ENCODE data around the gene ADGRF5.

Gene ADGRF5

GRCh38 chr6:46940433-46941226, 18.9 kb upstream of the ADGRF5 start:
- Mint-ChIP-seq H3K36me3 (no peaks in the 10 kb centered on the region), H3K4me3 (no peak overlapping the region), H3K4me1 (no peaks in the 10 kb centered on the region), H3K27me3 (peaks cover 2% of the 10 kb centered on the region), H3K27ac (no peak overlapping the region), H3K9me3 (no peaks in the 10 kb centered on the region)
- ATAC-seq: no peak

GRCh38 chr6:46937642-46938041, 15.9 kb upstream of the ADGRF5 start:
- Mint-ChIP-seq H3K27ac (no peak overlapping the region), H3K36me3 (no peaks in the 10 kb centered on the region), H3K4me1 (no peaks in the 10 kb centered on the region), H3K27me3 (no peaks in the 10 kb centered on the region), H3K9me3 (no peaks in the 10 kb centered on the region), H3K4me3 (no peak overlapping the region)
- ATAC-seq: no peak

GRCh38 chr6:46935687-46936086, 13.9 kb upstream of the ADGRF5 start:
- no peaks in the 10 kb centered on the region for H3K9me3 Mint-ChIP-seq
- H3K27ac Mint-ChIP-seq: no peak overlapping the region
- H3K4me3 Mint-ChIP-seq: no peak overlapping the region
- H3K27me3 Mint-ChIP-seq: no peaks in the 10 kb centered on the region
- H3K36me3 Mint-ChIP-seq: no peaks in the 10 kb centered on the region
- no peak for ATAC-seq
- H3K4me1 Mint-ChIP-seq: no peaks in the 10 kb centered on the region

DNA sequence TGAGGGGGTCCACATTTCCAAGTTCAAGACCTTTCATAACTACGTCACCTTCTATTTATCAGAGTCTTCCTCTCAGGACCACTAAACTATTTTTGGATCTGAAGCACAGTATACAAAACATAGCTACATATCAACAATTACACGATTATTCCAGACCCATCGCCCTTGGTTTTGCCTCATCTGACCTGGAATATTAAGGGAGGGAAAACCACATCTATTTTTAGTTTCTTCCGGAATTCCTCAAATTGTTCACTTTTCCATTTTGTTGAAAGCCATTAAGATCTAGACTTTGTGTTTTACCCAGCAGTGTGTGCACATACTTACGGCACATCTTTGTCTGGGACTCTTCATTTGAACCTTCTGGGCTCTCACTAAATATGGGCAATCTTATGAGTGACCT, 12.0 kb upstream of the ADGRF5 start:
- no peak for ATAC-seq
- Mint-ChIP-seq H3K4me1 (no peaks in the 10 kb centered on the region), H3K4me3 (no peak overlapping the region), H3K9me3 (no peaks in the 10 kb centered on the region), H3K27ac (no peak overlapping the region), H3K36me3 (no peaks in the 10 kb centered on the region), H3K27me3 (no peaks in the 10 kb centered on the region)

GRCh38 chr6:46932526-46933319, 11.0 kb upstream of the ADGRF5 start:
- no peaks in the 10 kb centered on the region for H3K36me3 Mint-ChIP-seq
- H3K9me3 Mint-ChIP-seq: peaks cover 3% of the 10 kb centered on the region
- no peaks in the 10 kb centered on the region for H3K27me3 Mint-ChIP-seq
- no peak for ATAC-seq
- H3K4me3 Mint-ChIP-seq: no peak overlapping the region
- H3K4me1 Mint-ChIP-seq: no peaks in the 10 kb centered on the region
- H3K27ac Mint-ChIP-seq: no peak overlapping the region

DNA sequence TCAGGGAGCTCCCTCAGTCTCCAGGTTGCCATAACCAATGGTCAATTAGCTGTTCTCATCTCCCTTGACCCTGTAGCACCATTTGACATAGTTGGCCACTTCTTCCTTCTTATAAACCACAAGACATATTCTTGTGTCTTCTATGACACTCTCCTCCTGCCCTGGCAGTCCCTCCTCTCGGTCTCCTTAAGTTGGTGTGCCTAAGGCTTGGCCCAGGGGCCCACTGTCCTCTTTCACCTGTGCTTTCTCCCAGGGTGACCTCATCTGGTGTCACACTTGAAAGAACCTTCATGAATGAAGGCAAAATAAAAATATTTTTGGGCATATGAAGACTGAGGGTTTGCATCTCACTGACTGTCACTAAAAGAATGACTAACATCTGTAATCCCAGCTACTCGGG, 9.7 kb upstream of the ADGRF5 start:
- Mint-ChIP-seq H3K27ac (no peak overlapping the region), H3K36me3 (no peaks in the 10 kb centered on the region), H3K27me3 (no peaks in the 10 kb centered on the region), H3K4me3 (no peak overlapping the region), H3K4me1 (no peaks in the 10 kb centered on the region), H3K9me3 (peaks cover 3% of the 10 kb centered on the region)
- ATAC-seq: peak; percentile 27

DNA sequence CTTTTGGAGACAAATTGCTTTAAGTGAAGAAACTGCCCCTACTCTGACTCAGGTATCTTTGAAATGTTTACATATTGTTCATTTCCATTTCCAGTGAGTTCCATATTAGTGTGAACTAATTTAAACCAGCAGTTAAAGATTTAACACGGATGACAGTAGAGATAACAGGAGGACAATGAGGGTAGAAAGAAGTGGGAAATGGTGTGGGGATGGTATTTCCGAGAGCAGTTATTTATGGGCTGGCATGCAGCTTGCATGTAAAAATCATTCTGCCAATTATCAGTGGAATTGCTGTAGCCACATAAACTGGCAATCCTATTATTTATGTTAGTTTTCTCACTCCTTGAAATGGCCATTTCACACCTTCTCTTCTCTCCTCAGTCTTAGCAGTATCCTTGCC, 8.6 kb upstream of the ADGRF5 start:
- no peak overlapping the region for H3K4me3 Mint-ChIP-seq
- ATAC-seq: no peak
- no peak overlapping the region for H3K27ac Mint-ChIP-seq
- peaks cover 3% of the 10 kb centered on the region for H3K9me3 Mint-ChIP-seq
- no peaks in the 10 kb centered on the region for H3K36me3 Mint-ChIP-seq
- no peaks in the 10 kb centered on the region for H3K27me3 Mint-ChIP-seq
- H3K4me1 Mint-ChIP-seq: no peaks in the 10 kb centered on the region

DNA sequence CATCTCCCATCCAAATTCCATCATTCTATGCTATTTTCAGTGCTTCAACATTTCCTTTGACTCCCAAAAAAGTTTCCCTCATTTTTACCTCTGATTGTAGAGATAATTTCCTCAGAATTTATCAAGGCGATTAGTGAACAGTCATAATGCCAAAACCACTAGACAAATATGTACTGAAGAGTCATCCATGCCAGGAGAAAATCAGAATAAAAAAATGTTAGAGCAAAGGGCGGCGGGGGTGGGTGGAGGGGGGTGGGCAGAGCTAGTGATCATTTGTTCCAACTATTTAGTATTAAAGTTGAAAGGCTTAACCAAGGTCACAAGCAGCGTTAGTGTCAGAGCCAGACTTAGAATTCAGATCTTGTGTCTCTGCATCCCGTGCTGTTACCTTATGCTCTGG, 5.3 kb upstream of the ADGRF5 start:
- H3K27me3 Mint-ChIP-seq: no peaks in the 10 kb centered on the region
- peaks cover 3% of the 10 kb centered on the region for H3K9me3 Mint-ChIP-seq
- H3K4me1 Mint-ChIP-seq: no peaks in the 10 kb centered on the region
- no peak for ATAC-seq
- no peak overlapping the region for H3K27ac Mint-ChIP-seq
- H3K4me3 Mint-ChIP-seq: no peak overlapping the region
- H3K36me3 Mint-ChIP-seq: no peaks in the 10 kb centered on the region

- Mint-ChIP-seq H3K36me3 (no peaks in the 10 kb centered on the region), H3K4me3 (no peak overlapping the region), H3K9me3 (peaks cover 3% of the 10 kb centered on the region), H3K27ac (no peak overlapping the region), H3K4me1 (no peaks in the 10 kb centered on the region), H3K27me3 (no peaks in the 10 kb centered on the region)
- ATAC-seq: no peak
These were observed 4.7 kb upstream of the ADGRF5 start for GRCh38 chr6:46926481-46926880.

DNA sequence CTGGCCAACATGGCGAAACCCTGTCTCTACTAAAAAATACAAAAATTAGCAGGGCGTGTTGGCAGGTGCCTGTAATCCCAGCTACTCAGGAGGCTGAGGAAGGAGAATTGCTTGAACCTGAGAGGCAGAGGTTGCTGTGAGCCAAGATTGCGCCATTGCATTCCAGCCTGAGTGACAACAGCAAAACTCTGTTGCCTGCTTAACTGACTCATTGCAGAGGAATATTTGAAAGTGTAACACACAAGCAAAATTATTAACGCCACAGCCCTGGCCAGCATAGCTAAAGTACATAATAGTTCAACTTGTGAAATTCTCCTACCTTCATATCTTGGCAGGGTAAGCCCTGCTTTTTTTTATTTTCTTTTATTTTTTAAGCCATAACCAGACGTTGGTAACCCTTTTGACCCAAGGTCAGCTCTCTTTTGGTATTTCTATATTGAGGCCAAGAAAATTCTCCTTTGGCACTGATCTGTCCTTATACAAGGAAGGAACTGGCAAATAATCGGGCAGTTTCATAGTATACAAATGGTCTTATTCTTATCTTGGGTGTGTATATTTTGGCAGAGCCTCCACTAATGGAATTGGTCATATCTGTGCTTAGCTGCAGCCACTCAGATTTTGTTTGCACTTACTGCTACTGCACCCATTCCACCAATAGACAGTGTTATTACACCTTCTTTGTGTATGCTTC, 4.0 kb upstream of the ADGRF5 start:
- H3K4me1 Mint-ChIP-seq: no peaks in the 10 kb centered on the region

GRCh38 chr6:46923476-46923875, 1.7 kb upstream of the ADGRF5 start:
- no peaks in the 10 kb centered on the region for H3K4me1 Mint-ChIP-seq
- H3K27ac Mint-ChIP-seq: no peak overlapping the region
- no peak overlapping the region for H3K4me3 Mint-ChIP-seq
- no peaks in the 10 kb centered on the region for H3K27me3 Mint-ChIP-seq
- H3K9me3 Mint-ChIP-seq: peaks cover 2% of the 10 kb centered on the region
- ATAC-seq: no peak
- H3K36me3 Mint-ChIP-seq: no peaks in the 10 kb centered on the region

More for the DNA sequence above, 4.0 kb upstream of the ADGRF5 start:
- H3K27ac Mint-ChIP-seq: no peak overlapping the region
- no peaks in the 10 kb centered on the region for H3K27me3 Mint-ChIP-seq
- H3K4me3 Mint-ChIP-seq: no peak overlapping the region
- ATAC-seq: no peak
- peaks cover 3% of the 10 kb centered on the region for H3K9me3 Mint-ChIP-seq
- H3K36me3 Mint-ChIP-seq: no peaks in the 10 kb centered on the region

GRCh38 chr6:46921059-46921458, 679 bp downstream of the ADGRF5 start:
- no peak for ATAC-seq
- no peaks in the 10 kb centered on the region for H3K9me3 Mint-ChIP-seq
- H3K36me3 Mint-ChIP-seq: no peaks in the 10 kb centered on the region
- H3K4me3 Mint-ChIP-seq: no peak overlapping the region
- no peaks in the 10 kb centered on the region for H3K27me3 Mint-ChIP-seq
- no peak overlapping the region for H3K27ac Mint-ChIP-seq
- H3K4me1 Mint-ChIP-seq: no peaks in the 10 kb centered on the region

- Mint-ChIP-seq H3K36me3 (no peaks in the 10 kb centered on the region), H3K4me3 (no peak overlapping the region), H3K27ac (no peak overlapping the region), H3K9me3 (no peaks in the 10 kb centered on the region), H3K27me3 (no peaks in the 10 kb centered on the region), H3K4me1 (no peaks in the 10 kb centered on the region)
- no peak for ATAC-seq
These were observed 2.9 kb downstream of the ADGRF5 start for GRCh38 chr6:46918806-46919205.

DNA sequence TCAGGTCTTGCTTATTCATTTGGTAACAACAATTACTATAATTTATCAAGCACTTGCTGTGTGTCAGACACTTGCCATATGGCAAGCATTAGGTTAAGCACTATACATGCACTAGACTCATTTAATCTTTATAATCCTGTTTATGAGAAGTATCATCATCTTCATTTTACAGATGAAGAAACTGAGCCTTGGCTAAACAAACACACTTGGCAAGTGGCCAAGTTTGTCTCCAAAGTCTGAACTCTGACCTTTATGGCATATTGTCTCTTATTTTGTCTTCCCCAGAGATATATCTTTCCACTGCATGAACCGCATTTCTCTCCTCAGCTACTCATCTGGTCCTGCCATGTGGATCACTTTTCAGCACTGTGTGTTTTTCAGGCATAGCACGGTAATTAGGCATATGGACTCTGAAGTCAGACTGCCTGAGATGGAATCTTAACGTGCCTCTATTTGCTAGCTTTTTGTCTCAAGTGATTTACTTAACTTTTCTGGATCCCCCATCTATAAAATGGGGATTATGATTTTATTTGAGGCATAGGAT, 4.7 kb downstream of the ADGRF5 start:
- H3K4me1 Mint-ChIP-seq: no peaks in the 10 kb centered on the region
- H3K36me3 Mint-ChIP-seq: no peaks in the 10 kb centered on the region
- H3K27me3 Mint-ChIP-seq: no peaks in the 10 kb centered on the region
- ATAC-seq: no peak
- H3K4me3 Mint-ChIP-seq: no peak overlapping the region
- no peak overlapping the region for H3K27ac Mint-ChIP-seq
- H3K9me3 Mint-ChIP-seq: no peaks in the 10 kb centered on the region

DNA sequence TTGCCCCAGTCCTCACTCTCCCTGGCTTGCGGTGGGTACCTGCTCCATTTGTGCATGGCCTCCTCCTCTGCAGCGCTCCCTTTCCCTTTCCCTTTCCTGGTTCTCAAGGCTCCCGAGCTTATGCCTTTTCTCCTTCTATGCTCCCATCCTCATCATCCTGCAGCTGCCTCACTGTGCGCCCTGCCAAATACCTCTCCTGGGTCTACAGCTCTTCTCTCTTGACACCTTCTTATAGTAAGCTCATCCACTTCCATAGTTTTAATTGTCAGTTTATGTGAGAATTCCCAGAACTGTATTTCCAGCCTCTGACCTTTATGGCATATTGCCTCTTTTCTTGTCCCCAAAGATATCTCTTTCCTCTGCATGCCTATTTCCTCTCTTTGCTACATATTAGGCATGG, 5.9 kb downstream of the ADGRF5 start:
- no peak for ATAC-seq
- H3K9me3 Mint-ChIP-seq: no peaks in the 10 kb centered on the region
- no peaks in the 10 kb centered on the region for H3K36me3 Mint-ChIP-seq
- no peaks in the 10 kb centered on the region for H3K27me3 Mint-ChIP-seq
- no peaks in the 10 kb centered on the region for H3K4me1 Mint-ChIP-seq
- no peak overlapping the region for H3K27ac Mint-ChIP-seq
- no peak overlapping the region for H3K4me3 Mint-ChIP-seq
